Duodenal mucosa (tissue), 2 donors: ENCODE data around the gene IGF2BP2.
"Not testable (repeated sequence)": the region's sequence is repeated elsewhere in the genome, so short reads cannot be mapped to it uniquely, and the experiment has no call there.

Experiments
- H3K27ac ChIP-seq: one replicate; pipeline ENCODE4 v1.7.0; 2013; ENCODE audit warnings: low read depth, low read length
- H3K27me3 ChIP-seq, 2 donors: one replicate each; pipeline ENCODE4 v1.7.0; 2013; ENCODE audit warnings: low read length in 2 of 2, control low read depth in 1 of 2; ENCODE audit not compliant: insufficient read depth in 2 of 2, control insufficient read depth in 1 of 2
- H3K36me3 ChIP-seq, 2 donors: one replicate each; pipeline ENCODE4 v1.7.0; 2013; ENCODE audit warnings: low read length in 2 of 2, control low read depth in 1 of 2; ENCODE audit not compliant: insufficient read depth in 2 of 2, control insufficient read depth in 1 of 2
- H3K4me1 ChIP-seq, 2 donors: one replicate each; pipeline ENCODE4 v1.7.0; 2013; ENCODE audit warnings: low read length in 2 of 2, control low read depth in 1 of 2; ENCODE audit not compliant: insufficient read depth in 2 of 2, control insufficient read depth in 1 of 2
- H3K4me3 ChIP-seq, 2 donors: one replicate each; pipeline ENCODE4 v1.7.0; 2013; ENCODE audit warnings: low read length in 2 of 2, low read depth in 1 of 2
- H3K9ac ChIP-seq, 2 donors: one replicate each; pipeline ENCODE4 v1.7.0; 2013; ENCODE audit warnings: low read length in 2 of 2, low read depth in 1 of 2
- H3K9me3 ChIP-seq, 2 donors: one replicate each; pipeline ENCODE4 v1.7.0; 2013; ENCODE audit warnings: low read length in 2 of 2, control low read depth in 1 of 2; ENCODE audit not compliant: control insufficient read depth in 1 of 2

Gene IGF2BP2

GRCh38 chr3:185647880-185648210, 177.0 kb downstream of the IGF2BP2 start:
- Histone ChIP-seq H3K36me3 (peaks cover 11 to 30% of the 10 kb centered on the region in 2 donors), H3K9me3 (no peaks in the 10 kb centered on the region), H3K27me3 (no peaks in the 10 kb centered on the region), H3K4me1 (no peaks in the 10 kb centered on the region), H3K27ac (no peak overlapping the region), H3K9ac (no peak overlapping the region), H3K4me3 (no peak overlapping the region)

- Histone ChIP-seq H3K36me3 (peaks cover 11 to 27% of the 10 kb centered on the region in 2 donors), H3K27ac (no peak overlapping the region), H3K27me3 (no peaks in the 10 kb centered on the region)
Measured at GRCh38 chr3:185647134-185647879, 177.5 kb downstream of the IGF2BP2 start.

GRCh38 chr3:185646382-185647133, 178.3 kb downstream of the IGF2BP2 start:
- H3K4me3 ChIP-seq: no peak overlapping the region
- H3K27me3 ChIP-seq: no peaks in the 10 kb centered on the region
- H3K9me3 ChIP-seq: no peaks in the 10 kb centered on the region
- H3K36me3 ChIP-seq: peaks cover 11 to 24% of the 10 kb centered on the region in 2 donors
- H3K9ac ChIP-seq: no peak overlapping the region
- H3K27ac ChIP-seq: no peak overlapping the region
- H3K4me1 ChIP-seq: no peaks in the 10 kb centered on the region

More at GRCh38 chr3:185647134-185647879, 177.5 kb downstream of the IGF2BP2 start:
- no peaks in the 10 kb centered on the region for H3K9me3 ChIP-seq
- no peak overlapping the region for H3K9ac ChIP-seq
- no peak overlapping the region for H3K4me3 ChIP-seq
- no peaks in the 10 kb centered on the region for H3K4me1 ChIP-seq

GRCh38 chr3:185645596-185646381, 179.1 kb downstream of the IGF2BP2 start:
- no peak overlapping the region for H3K4me3 ChIP-seq
- H3K27me3 ChIP-seq: no peaks in the 10 kb centered on the region
- H3K9me3 ChIP-seq: no peaks in the 10 kb centered on the region
- peaks cover 11 to 24% of the 10 kb centered on the region in 2 donors for H3K36me3 ChIP-seq
- H3K4me1 ChIP-seq: no peaks in the 10 kb centered on the region
- H3K27ac ChIP-seq: no peak overlapping the region
- no peak overlapping the region for H3K9ac ChIP-seq

- H3K4me3 ChIP-seq, H3K4me1 ChIP-seq, H3K9ac ChIP-seq, H3K27me3 ChIP-seq, H3K9me3 ChIP-seq, H3K27ac ChIP-seq: not testable (repeated sequence)
- peaks cover 11 to 24% of the 10 kb centered on the region in 2 donors for H3K36me3 ChIP-seq
Measured at GRCh38 chr3:185645191-185645590, 179.7 kb downstream of the IGF2BP2 start.

GRCh38 chr3:185640308-185640707, 184.5 kb downstream of the IGF2BP2 start:
- H3K4me1 ChIP-seq: no peaks in the 10 kb centered on the region
- H3K27me3 ChIP-seq: no peaks in the 10 kb centered on the region
- H3K9ac ChIP-seq: no peak overlapping the region
- H3K36me3 ChIP-seq: peaks cover 0 to under 1% of the 10 kb centered on the region in 2 donors
- H3K9me3 ChIP-seq: no peaks in the 10 kb centered on the region
- H3K27ac ChIP-seq: no peak overlapping the region
- no peak overlapping the region for H3K4me3 ChIP-seq

- H3K9me3 ChIP-seq: no peaks in the 10 kb centered on the region
- H3K9ac ChIP-seq: no peak overlapping the region
- no peaks in the 10 kb centered on the region for H3K4me1 ChIP-seq
- no peak overlapping the region for H3K4me3 ChIP-seq
- no peaks in the 10 kb centered on the region for H3K36me3 ChIP-seq
- no peaks in the 10 kb centered on the region for H3K27me3 ChIP-seq
- no peak overlapping the region for H3K27ac ChIP-seq
Measured at GRCh38 chr3:185639632-185640206, 185.1 kb downstream of the IGF2BP2 start.

- not testable (repeated sequence) for H3K9me3 ChIP-seq, H3K27ac ChIP-seq, H3K36me3 ChIP-seq, H3K4me3 ChIP-seq, H3K9ac ChIP-seq, H3K27me3 ChIP-seq, H3K4me1 ChIP-seq
Measured at GRCh38 chr3:185638651-185639050, 186.2 kb downstream of the IGF2BP2 start.

- H3K9me3 ChIP-seq: no peaks in the 10 kb centered on the region
- no peaks in the 10 kb centered on the region for H3K4me1 ChIP-seq
- H3K9ac ChIP-seq: no peak overlapping the region
- no peaks in the 10 kb centered on the region for H3K36me3 ChIP-seq
- H3K4me3 ChIP-seq: no peak overlapping the region
- no peak overlapping the region for H3K27ac ChIP-seq
- no peaks in the 10 kb centered on the region for H3K27me3 ChIP-seq
Measured at GRCh38 chr3:185637388-185637787, 187.5 kb downstream of the IGF2BP2 start.

- Histone ChIP-seq H3K9me3 (no peaks in the 10 kb centered on the region), H3K4me3 (no peak overlapping the region), H3K4me1 (peaks cover 8 to 12% of the 10 kb centered on the region in 2 donors)
Measured at GRCh38 chr3:185632996-185633395, 191.8 kb downstream of the IGF2BP2 start.

More at GRCh38 chr3:185632996-185633395, 191.8 kb downstream of the IGF2BP2 start:
- Histone ChIP-seq H3K36me3 (peaks cover 4 to 20% of the 10 kb centered on the region in 2 donors), H3K27ac (no peak overlapping the region), H3K9ac (no peak overlapping the region), H3K27me3 (no peaks in the 10 kb centered on the region)
